ENCODE measurements around the gene AP1S1. TPM values are rescaled to one million over a fixed set of nuclear protein-coding genes. Genes with fewer than 3 reads are reported as not detected.
"Not testable (repeated sequence)": the region's sequence is repeated elsewhere in the genome, so short reads cannot be mapped to it uniquely, and the experiment has no call there.

Gene AP1S1
- total RNA-seq, 1 experiment from 2014 or later: 72.5 TPM

GRCh38 chr7:101120315-101120714 lies 34.0 kb upstream of the AP1S1 start:
- Mint-ChIP-seq H3K4me3 (ENCODE audit: unreplicated experiment) (no peak overlapping the region), H3K27ac (ENCODE audit: low read depth, unreplicated experiment) (no peak overlapping the region), H3K36me3 (ENCODE audit: insufficient read depth, unreplicated experiment) (no peaks in the 10 kb centered on the region), H3K9me3 (ENCODE audit: unreplicated experiment) (no peaks in the 10 kb centered on the region), H3K27me3 (ENCODE audit: insufficient read depth, unreplicated experiment) (no peaks in the 10 kb centered on the region), H3K4me1 (ENCODE audit: insufficient read depth, unreplicated experiment) (peaks cover 21% of the 10 kb centered on the region)
- no peak for TF ChIP-seq CTCF (IDR thresholded peaks at IDR 0.05; ENCODE audit: unreplicated experiment)
- no peak for DNase-seq (ENCODE audit: unreplicated experiment)
- POLR2A ChIA-PET: interaction anchor here (0.6 kb wide), 1 partner anchor 16 kb away, joined by 3 read pairs; no protein-coding TSS in a partner anchor
- CTCF ChIA-PET: interaction anchor here (0.6 kb wide), 1 partner anchor 75 kb away, joined by 3 read pairs; no protein-coding TSS in a partner anchor
- no TSS peak for BruUV-seq (replicated peaks)
- intact Hi-C loops (cut with micrococcal nuclease): no loop called here

GRCh38 chr7:101121631-101121990 lies 32.7 kb upstream of the AP1S1 start:
- H3K27me3 Mint-ChIP-seq (ENCODE audit: insufficient read depth, unreplicated experiment); BruUV-seq (replicated peaks); DNase-seq (ENCODE audit: unreplicated experiment); H3K9me3 Mint-ChIP-seq (ENCODE audit: unreplicated experiment); intact Hi-C loops (cut with micrococcal nuclease); H3K36me3 Mint-ChIP-seq (ENCODE audit: insufficient read depth, unreplicated experiment): not testable (repeated sequence)
- ChIA-PET POLR2A (interaction anchor here (0.7 to 2.0 kb wide), 6 partner anchors 12 to 458 kb away, joined by 3 to 11 read pairs (median 4); partner anchors contain the start of gene ZNHIT1), CTCF (interaction anchor here (0.6 to 1.0 kb wide), 4 partner anchors 10 to 161 kb away, joined by 3 to 4 read pairs (median 3); no protein-coding TSS in a partner anchor)
- peak overlapping the region; percentile 44 for H3K4me3 Mint-ChIP-seq (ENCODE audit: unreplicated experiment)
- H3K27ac Mint-ChIP-seq (ENCODE audit: low read depth, unreplicated experiment): peak overlapping the region; percentile 91
- peaks cover 30% of the 10 kb centered on the region for H3K4me1 Mint-ChIP-seq (ENCODE audit: insufficient read depth, unreplicated experiment)

GRCh38 chr7:101121991-101122932 lies 32.0 kb upstream of the AP1S1 start:
- Mint-ChIP-seq H3K27ac (ENCODE audit: low read depth, unreplicated experiment) (peak overlapping the region; percentile 91), H3K9me3 (ENCODE audit: unreplicated experiment) (no peaks in the 10 kb centered on the region), H3K4me1 (ENCODE audit: insufficient read depth, unreplicated experiment) (peaks cover 36% of the 10 kb centered on the region), H3K36me3 (ENCODE audit: insufficient read depth, unreplicated experiment) (peaks cover 11% of the 10 kb centered on the region), H3K27me3 (ENCODE audit: insufficient read depth, unreplicated experiment) (no peaks in the 10 kb centered on the region), H3K4me3 (ENCODE audit: unreplicated experiment) (peak overlapping the region; percentile 44)
- ChIA-PET POLR2A (interaction anchor here (0.6 to 2.0 kb wide), 10 partner anchors 12 to 459 kb away, joined by 3 to 11 read pairs (median 4); partner anchors contain the start of genes TRIM56 and ZNHIT1), CTCF (interaction anchor here (0.6 to 2.2 kb wide), 5 partner anchors 11 to 160 kb away, joined by 3 to 6 read pairs (median 3); no protein-coding TSS in a partner anchor)
- no peak for TF ChIP-seq CTCF (IDR thresholded peaks at IDR 0.05; ENCODE audit: unreplicated experiment)
- peak; percentile 88 for DNase-seq (ENCODE audit: unreplicated experiment)
- no TSS peak for BruUV-seq (replicated peaks)
- intact Hi-C loops (cut with micrococcal nuclease): no loop called here

GRCh38 chr7:101122933-101123702 lies 31.2 kb upstream of the AP1S1 start:
- Mint-ChIP-seq H3K4me1 (ENCODE audit: insufficient read depth, unreplicated experiment) (peaks cover 44% of the 10 kb centered on the region), H3K9me3 (ENCODE audit: unreplicated experiment) (no peaks in the 10 kb centered on the region), H3K27ac (ENCODE audit: low read depth, unreplicated experiment) (peak overlapping the region; percentile 75), H3K27me3 (ENCODE audit: insufficient read depth, unreplicated experiment) (no peaks in the 10 kb centered on the region), H3K4me3 (ENCODE audit: unreplicated experiment) (no peak overlapping the region), H3K36me3 (ENCODE audit: insufficient read depth, unreplicated experiment) (peaks cover 11% of the 10 kb centered on the region)
- no TSS peak for BruUV-seq (replicated peaks)
- ChIA-PET CTCF (interaction anchor here (0.6 to 2.2 kb wide), 3 partner anchors 15 to 524 kb away, joined by 3 to 6 read pairs (median 3); no protein-coding TSS in a partner anchor), POLR2A (interaction anchor here (0.6 to 2.0 kb wide), 8 partner anchors 12 to 246 kb away, joined by 3 to 8 read pairs (median 4); partner anchors contain the start of genes TRIM56 and ZNHIT1)
- no peak for TF ChIP-seq CTCF (IDR thresholded peaks at IDR 0.05; ENCODE audit: unreplicated experiment)
- intact Hi-C loops (cut with micrococcal nuclease): no loop called here
- no peak for DNase-seq (ENCODE audit: unreplicated experiment)
